Activated CD4-positive, alpha-beta T cell treated with anti-CD3 and anti-CD28 coated beads, Interleukin-2, amount 50 U/mL, for 24 hours (primary cell): ENCODE measurements around the gene HLA-DRB5.
"Not testable (repeated sequence)": the region's sequence is repeated elsewhere in the genome, so short reads cannot be mapped to it uniquely, and the experiment has no call there.

Experiments
- DNase-seq, 2 donors: peaks; one replicate each; pipeline ENCODE4 v3.0.0-alpha.2; 2020; ENCODE audit warnings: low read depth in 1 of 2, low spot score in 1 of 2

Gene HLA-DRB5

DNA sequence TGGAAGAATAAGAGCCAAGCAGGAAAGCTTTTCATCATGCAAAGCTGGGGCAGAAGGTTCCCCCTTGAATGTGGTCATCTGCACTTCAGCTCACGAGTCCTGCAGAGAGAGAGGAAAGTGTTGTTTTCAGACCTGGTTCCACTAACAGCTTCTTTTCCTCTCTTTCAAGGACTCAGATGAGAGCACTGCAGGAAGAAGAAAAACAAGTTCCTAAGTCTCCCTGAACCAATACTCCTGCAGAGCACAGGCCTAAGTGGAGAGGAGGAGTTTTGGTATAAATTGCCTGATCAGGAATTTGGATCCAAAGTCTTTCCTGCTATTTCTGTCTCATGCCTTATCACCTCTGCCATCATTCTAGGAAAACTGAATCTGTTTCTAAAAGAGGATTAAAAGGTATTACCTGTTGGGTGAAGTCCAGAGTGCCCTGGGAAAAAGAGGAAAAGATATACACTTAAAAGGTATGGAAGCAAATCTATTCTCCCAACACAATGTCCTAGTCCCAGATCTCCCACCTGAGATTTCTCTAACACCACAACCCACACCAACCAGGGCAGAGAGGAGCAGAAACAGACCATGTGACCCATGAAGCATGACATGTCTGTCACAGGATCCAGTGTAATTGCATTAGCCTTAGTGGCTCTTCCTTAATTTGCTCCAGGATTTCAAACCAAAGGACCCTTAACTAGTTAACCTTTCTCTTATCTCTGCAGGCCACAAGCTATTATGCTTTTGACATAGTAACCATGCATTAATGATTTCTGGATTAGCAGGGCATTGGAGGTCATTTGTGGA lies 12.2 kb downstream of the HLA-DRB5 start:
- no peak for DNase-seq

DNA sequence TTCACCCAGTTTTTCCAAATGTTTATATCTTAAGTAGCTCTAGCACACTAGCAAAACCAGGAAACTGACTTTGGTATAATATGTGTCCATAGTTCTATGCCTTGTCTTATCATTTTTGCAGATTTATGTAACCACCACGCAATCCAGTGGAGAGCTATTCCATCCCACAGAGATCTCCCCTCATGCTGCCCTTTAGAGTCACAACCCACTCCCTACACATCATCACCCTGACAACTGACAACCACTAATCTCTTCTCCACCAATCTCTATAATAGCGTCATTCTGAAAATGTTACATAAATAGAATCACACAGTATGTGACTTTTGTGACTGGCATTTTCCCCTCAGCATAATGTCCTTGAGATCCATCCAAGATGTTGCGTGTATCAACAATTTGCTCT lies 29.1 kb downstream of the HLA-DRB5 start:
- DNase-seq, result no peak

DNA sequence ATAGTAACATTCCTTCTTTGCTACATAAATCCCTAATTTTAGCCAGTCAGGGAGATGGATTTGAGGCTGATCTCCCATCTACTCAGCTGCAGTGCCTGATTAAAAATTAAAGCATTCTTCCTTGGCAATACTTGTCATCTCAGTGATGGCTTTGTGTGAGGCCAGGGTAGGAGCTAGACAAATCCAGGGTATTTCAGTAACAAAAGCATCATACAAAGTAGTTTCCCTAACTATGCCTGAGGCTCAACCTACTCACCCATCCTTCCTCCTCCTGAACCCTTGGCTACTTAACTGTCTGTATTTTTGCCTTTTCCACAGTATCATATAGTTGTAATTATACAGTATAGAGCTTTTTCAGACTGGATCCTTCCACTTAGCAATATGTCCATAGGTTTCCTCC lies 37.7 kb downstream of the HLA-DRB5 start:
- DNase-seq, result no peak

DNA sequence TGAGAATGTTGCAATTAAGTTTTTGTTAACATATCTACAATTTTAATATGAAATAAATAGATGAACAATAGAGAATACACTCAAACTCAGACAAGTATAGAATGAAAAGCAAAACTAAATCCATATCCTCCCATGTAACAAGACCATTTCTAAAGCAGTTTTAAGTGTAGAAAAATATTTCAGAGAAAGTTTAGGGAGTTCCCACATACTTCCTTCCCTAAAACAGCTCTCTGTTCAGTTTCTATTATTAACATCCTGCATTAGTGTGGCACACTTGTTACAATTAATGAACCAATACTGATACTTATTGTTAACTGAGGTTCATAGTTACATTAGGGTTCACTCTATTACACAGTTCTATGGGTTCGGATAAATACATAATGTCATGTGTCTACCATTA lies 38.4 kb downstream of the HLA-DRB5 start:
- no peak for DNase-seq

DNA sequence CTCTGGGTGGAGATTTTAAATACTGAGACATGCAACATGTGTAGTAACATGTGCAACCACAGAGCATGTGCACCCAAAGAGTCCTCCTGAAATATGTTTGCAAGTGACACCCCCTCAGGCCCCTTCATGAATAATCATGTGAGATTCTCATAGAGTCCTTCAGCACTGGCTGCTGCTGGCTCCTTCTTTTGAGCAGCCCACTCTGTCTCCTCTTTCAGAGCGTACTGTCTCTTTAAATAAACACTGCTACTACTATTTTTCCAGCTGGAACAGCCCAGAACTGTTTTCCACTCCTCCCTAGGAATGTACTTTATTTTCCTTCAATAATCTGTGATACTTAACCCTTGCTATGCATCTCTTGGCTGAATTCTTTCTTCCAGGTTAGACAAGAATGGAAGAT lies 42.0 kb downstream of the HLA-DRB5 start:
- no peak for DNase-seq

DNA sequence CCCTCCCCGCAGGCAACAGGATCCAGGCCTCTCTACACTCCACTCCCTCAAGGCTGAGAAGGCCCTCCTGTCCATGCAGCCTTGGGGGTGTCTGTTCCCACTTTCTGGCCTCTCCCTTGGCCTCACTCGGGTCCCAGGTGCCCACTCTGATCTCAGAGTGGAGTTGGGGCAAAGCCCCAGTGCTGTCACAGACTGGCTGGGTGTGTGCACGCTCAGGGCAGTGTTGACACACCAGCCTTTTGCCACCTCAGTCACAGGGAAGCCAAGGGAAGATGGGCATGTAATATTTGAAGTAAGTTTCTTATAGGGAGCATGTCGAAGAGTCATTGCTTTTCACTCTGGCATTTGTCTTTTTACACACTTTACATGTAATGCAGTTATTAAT lies 45.5 kb downstream of the HLA-DRB5 start:
- DNase-seq, result no peak

DNA sequence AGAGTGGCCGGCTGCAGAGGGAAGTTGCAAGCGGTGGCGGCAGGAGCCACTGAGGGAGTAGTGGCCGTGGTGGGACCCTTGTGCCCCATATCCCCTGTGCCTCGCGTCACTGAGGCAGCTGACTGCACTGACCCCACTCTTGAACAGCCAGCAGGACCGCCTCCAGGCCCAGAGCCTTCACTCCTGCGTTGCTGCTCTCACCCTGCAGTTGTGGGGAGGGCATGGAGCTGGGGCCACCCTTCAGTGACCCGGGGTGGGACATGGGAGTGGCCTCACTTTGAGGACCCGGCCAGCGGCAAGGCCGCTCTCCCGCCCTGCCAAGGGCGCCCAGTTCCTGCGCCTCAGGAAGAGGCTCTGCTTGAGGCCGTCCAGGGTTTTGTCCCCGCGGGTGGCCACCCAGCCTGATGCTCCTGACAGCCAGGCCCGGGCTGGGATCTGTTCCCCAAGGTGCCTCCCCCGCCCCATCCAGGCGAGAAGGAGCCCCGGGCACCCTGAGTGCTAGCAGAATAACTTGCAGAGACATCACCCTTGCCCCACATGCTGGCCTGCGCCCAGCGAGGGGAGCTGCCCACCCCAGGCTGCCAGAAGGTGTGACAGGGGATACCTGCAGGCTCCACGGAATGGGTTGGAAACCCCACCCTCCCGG lies 46.0 kb downstream of the HLA-DRB5 start:
- DNase-seq, result no peak

DNA sequence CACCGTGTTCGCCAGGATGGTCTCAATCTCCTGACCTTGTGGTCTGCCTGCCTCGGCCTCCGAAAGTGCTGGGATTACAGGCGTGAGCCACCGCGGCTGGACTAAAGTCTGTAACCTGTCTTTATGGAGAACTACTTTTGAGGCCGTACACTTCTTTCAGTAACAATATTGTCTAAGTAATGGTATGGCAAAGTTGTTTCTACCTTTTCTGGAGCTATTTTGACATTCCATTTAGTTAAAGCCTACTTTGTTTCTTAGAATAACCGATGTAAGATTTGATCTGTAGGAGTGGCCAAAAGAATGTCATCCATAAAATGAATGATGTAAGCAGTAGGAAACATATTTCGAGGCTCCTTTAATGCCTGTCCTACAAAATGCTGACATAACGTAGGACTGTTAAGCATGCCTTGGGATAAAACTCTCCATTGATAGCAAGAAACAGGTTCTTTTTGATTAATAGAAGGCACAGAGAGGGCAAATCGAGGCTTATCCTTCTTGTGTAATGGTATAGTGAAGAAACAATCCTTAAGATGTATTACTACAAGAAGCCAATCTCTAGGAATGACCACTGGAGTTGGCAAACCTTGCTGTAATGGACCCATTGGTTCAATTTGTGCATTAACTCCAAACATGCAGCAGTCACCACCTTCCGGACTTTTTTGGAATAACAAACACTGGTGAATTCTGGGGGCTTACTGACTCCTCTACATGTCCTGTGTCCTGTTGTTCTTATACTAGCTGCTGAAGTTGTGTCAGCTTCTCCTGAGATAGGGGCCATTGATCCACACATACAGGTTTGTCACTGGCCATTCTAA lies 54.5 kb downstream of the HLA-DRB5 start:
- DNase-seq, result no peak

DNA sequence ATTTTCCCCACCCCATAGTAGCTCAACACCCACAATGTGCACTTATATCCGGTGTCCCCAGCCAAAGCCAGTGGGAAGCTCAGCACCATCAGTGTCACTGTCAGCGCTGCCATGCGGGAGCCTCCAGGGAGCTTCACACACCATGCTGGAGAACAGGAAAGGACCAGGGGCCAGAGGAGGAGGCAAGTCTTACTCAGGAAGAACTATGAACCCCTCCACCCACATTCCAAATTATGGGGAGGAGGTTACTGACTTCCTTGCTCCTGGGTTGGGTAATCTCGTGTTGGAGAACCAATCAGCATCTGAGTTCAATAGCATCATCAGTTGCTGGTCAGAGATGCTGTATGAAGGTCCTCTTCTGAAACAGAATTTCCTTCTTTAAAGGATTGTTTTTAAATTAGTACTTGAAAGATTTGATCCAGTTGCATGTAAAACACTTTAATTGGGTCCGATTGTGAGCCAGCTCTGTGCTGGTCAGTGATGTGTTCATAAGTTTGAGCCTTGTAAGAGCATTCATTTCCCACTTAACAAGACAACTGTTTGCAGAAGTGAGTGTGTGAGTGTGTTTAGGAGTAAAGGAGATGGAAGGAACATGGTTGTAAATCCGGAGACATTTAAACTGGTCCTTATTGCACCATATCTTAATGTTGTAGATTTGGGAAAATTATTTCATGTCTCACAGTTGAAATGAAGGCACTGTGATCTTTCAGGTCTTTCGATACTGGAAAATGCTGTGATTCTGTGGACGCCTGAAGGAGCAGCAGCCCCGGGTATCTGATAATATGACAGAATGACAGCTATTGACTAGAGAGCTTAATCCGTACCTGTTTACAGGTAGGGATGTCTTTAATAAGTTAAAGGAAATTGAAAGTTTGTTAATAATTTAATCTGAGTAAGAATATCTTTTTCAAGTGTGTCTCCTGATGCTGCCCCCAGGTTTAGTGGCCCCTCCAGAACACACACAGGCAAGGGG lies 56.4 kb downstream of the HLA-DRB5 start:
- DNase-seq, result not testable (repeated sequence)

GRCh38 chr6:32472781-32473375 lies 57.2 kb downstream of the HLA-DRB5 start:
- DNase-seq, result no peak

DNA sequence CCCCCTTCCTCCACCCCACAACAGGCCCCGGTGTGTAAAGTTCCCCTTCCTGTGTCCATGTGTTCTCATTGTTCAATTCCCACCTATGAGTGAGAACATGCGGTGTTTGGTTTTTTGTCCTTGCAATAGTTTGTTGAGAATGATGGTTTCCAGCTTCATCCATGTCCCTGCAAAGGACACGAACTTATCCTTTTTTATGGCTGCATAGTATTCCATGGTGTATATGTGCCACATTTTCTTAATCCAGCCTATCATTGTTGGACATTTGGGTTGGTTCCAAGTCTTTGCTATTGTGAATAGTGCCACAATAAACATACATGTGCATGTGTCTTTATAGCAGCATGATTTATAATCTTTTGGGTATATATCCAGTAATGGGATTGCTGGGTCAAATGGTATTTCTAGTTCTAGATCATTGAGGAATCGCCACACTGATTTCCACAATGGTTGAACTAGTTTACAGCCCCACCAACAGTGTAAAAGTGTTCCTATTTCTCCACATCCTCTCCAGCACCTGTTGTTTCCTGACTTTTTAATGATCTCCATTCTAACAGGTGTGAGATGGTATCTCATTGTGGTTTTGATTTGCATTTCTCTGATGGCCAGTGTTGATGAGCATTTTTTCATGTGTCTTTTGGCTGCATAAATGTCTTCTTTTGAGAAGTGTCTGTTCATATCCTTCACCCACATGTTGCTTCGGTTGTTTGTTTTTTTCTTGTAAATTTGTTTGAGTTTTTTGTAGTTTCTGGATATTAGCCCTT lies 62.2 kb downstream of the HLA-DRB5 start:
- DNase-seq, result not testable (repeated sequence)
